Measurements from ENCODE around the gene MEF2B. TPM values are rescaled to one million over a fixed set of nuclear protein-coding genes. Genes with fewer than 3 reads are reported as not detected.

Gene MEF2B
- polyA plus RNA-seq, 2 donors = 0.31 to 0.63 TPM

- no peaks in the 10 kb centered on the region for H3K27me3 ChIP-seq (ENCODE audit: control insufficient read depth in 1 of 2, insufficient read depth in 2 of 2, low read length in 2 of 2)
- peaks cover 6 to 18% of the 10 kb centered on the region in 2 donors for H3K36me3 ChIP-seq (ENCODE audit: control insufficient read depth in 2 of 2, insufficient read depth in 2 of 2, low read length in 1 of 2)
- H3K4me1 ChIP-seq (ENCODE audit: control insufficient read depth in 2 of 2, insufficient read depth in 2 of 2, low read length in 1 of 2) = peaks cover 2 to 10% of the 10 kb centered on the region in 2 donors
- 68 to 77% methylated on average over 5 of the region's 5 CpGs for WGBS, 2 donors
- peak overlapping the region; percentile 45 to 59 for H3K27ac ChIP-seq (ENCODE audit: low read depth in 2 of 2, low read length in 1 of 2)
- H3K4me3 ChIP-seq (ENCODE audit: low read depth in 1 of 2, low read length in 2 of 2) = no peak overlapping the region
- no peaks in the 10 kb centered on the region for H3K9me3 ChIP-seq (ENCODE audit: control insufficient read depth in 2 of 2, insufficient read depth in 1 of 2, low read depth in 1 of 2, low read length in 1 of 2)
Observed at GRCh38 chr19:19193926-19194325, 23.9 kb upstream of the MEF2B start.

GRCh38 chr19:19192910-19193423, 22.9 kb upstream of the MEF2B start:
- Histone ChIP-seq H3K4me1 (ENCODE audit: control insufficient read depth in 2 of 2, insufficient read depth in 2 of 2, low read length in 1 of 2) (peaks cover 2 to 10% of the 10 kb centered on the region in 2 donors), H3K27ac (ENCODE audit: low read depth in 2 of 2, low read length in 1 of 2) (peak overlapping the region; percentile 36 to 100), H3K4me3 (ENCODE audit: low read depth in 1 of 2, low read length in 2 of 2) (peak overlapping the region; percentile 51 to 96), H3K36me3 (ENCODE audit: control insufficient read depth in 2 of 2, insufficient read depth in 2 of 2, low read length in 1 of 2) (peaks cover 6 to 10% of the 10 kb centered on the region in 2 donors), H3K9me3 (ENCODE audit: control insufficient read depth in 2 of 2, insufficient read depth in 1 of 2, low read depth in 1 of 2, low read length in 1 of 2) (no peaks in the 10 kb centered on the region), H3K27me3 (ENCODE audit: control insufficient read depth in 1 of 2, insufficient read depth in 2 of 2, low read length in 2 of 2) (no peaks in the 10 kb centered on the region)
- WGBS, 2 donors = 0 to 1% methylated on average over 22 of the region's 22 CpGs

DNA sequence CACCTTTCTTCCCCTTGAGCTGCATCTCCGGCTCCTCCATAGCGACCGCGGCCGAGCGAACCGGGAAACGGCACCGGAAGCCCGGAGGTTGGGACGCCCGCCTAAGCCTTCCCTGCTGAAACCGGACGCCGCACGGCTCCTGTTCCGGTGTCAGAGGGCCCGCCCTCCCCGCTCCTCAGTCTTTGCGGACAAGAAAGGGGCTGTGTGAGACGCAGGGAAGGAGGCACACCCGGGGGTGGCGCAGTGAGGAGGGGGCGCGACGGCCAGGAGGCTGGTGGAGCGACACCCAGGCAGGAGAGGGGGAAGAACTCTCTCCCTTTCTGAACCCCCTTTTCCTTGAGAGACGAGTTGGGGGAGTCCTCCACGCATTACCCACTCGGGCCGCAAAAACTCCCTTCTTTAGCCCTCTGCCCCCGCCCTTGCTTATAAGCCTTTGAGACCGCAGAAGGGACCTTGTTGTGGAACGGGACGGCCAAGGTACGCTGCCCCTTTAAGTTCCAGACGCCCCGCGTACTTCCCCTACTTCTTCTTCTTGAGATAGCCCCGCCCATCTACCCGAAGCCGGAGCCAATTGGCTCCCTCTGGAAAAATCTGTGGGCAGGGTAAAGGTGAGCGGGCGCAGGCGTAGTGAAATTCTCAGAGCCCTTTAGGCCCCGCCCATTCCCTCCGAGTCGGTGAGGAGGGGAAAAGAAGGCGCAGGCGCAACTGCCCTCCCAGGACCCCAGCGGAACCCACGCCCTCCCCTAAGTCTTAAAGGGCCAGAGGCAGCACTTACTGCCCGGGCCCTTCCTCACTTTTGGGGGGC, 22.2 kb upstream of the MEF2B start, which contains the start of the genes BORCS8 and RFXANK:
Gene BORCS8 (minus strand): TSS at position 75 of the 805 bp plus-strand sequence. CDS start 35 bp downstream, at position 40.
Gene RFXANK (plus strand): TSS at position 181 of the 805 bp plus-strand sequence. CDS start 1,689 bp downstream, outside the sequence.
- 0% methylated on average over 51 to 53 of the region's 53 CpGs for whole genome bisulfite sequencing, 2 donors
- Histone ChIP-seq H3K9me3 (ENCODE audit: control insufficient read depth in 2 of 2, insufficient read depth in 1 of 2, low read depth in 1 of 2, low read length in 1 of 2) (no peaks in the 10 kb centered on the region), H3K4me1 (ENCODE audit: control insufficient read depth in 2 of 2, insufficient read depth in 2 of 2, low read length in 1 of 2) (peaks cover 2 to 10% of the 10 kb centered on the region in 2 donors)

DNA sequence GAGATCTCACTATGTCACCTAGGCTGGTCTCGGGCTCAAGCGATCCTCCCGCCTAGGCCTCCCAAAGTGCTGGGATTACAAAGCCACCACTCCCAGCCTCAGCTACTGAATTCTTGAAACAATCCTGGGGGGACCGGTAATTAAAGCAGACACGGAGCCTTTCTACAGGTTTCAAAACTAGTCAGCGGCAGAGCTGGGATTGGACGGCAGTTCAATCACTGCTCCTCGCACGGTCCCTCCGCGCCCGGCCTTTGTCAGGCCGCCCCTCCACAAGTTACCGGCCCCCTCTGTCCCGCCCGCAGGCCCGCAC, 21.7 kb upstream of the MEF2B start:
- peaks cover 2 to 7% of the 10 kb centered on the region in 2 donors for H3K4me1 ChIP-seq (ENCODE audit: control insufficient read depth in 2 of 2, insufficient read depth in 2 of 2, low read length in 1 of 2)
- peak overlapping the region; percentile 99 to 100 for H3K27ac ChIP-seq (ENCODE audit: low read depth in 2 of 2, low read length in 1 of 2)
- peak overlapping the region; percentile 74 to 96 for H3K4me3 ChIP-seq (ENCODE audit: low read depth in 1 of 2, low read length in 2 of 2)
- peaks cover under 1 to 3% of the 10 kb centered on the region in 2 donors for H3K36me3 ChIP-seq (ENCODE audit: control insufficient read depth in 2 of 2, insufficient read depth in 2 of 2, low read length in 1 of 2)
- H3K27me3 ChIP-seq (ENCODE audit: control insufficient read depth in 1 of 2, insufficient read depth in 2 of 2, low read length in 2 of 2) = no peaks in the 10 kb centered on the region
- WGBS, 2 donors = 0 to 1% methylated on average over 17 of the region's 17 CpGs
- no peaks in the 10 kb centered on the region for H3K9me3 ChIP-seq (ENCODE audit: control insufficient read depth in 2 of 2, insufficient read depth in 1 of 2, low read depth in 1 of 2, low read length in 1 of 2)

More for the DNA sequence above, 22.2 kb upstream of the MEF2B start, which contains the start of the genes BORCS8 and RFXANK:
- H3K27me3 ChIP-seq (ENCODE audit: control insufficient read depth in 1 of 2, insufficient read depth in 2 of 2, low read length in 2 of 2) = no peaks in the 10 kb centered on the region
- H3K27ac ChIP-seq (ENCODE audit: low read depth in 2 of 2, low read length in 1 of 2) = peak within 1 kb of the TSS; percentile 99 to 100
- peaks cover 5 to 6% of the 10 kb centered on the region in 2 donors for H3K36me3 ChIP-seq (ENCODE audit: control insufficient read depth in 2 of 2, insufficient read depth in 2 of 2, low read length in 1 of 2)
- H3K4me3 ChIP-seq (ENCODE audit: low read depth in 1 of 2, low read length in 2 of 2) = peak within 1 kb of the TSS; percentile 74 to 96

DNA sequence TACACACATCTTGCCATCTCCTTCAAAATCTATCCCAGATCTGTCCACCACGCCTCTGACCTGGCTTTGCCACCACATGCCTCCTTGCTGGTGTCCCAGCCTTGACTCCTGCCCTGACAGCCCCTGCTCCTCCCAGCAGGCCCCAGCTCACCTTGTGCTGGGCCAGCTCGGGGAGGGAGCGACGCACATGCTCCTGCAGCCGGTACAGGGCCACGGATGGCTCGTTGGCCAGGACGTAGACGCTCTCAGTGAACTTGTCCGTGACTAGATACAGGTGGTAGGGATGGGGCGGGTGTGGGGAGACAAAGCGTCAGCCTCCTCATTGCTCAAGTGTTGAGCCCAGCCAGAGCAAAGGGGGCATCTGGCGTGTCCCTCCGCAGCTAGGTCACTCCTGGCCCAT, 16.7 kb upstream of the MEF2B start:
- Histone ChIP-seq H3K27ac (ENCODE audit: low read depth in 2 of 2, low read length in 1 of 2) (no peak overlapping the region), H3K27me3 (ENCODE audit: control insufficient read depth in 1 of 2, insufficient read depth in 2 of 2, low read length in 2 of 2) (no peaks in the 10 kb centered on the region), H3K9me3 (ENCODE audit: control insufficient read depth in 2 of 2, insufficient read depth in 1 of 2, low read depth in 1 of 2, low read length in 1 of 2) (no peaks in the 10 kb centered on the region), H3K4me3 (ENCODE audit: low read depth in 1 of 2, low read length in 2 of 2) (no peak overlapping the region), H3K4me1 (ENCODE audit: control insufficient read depth in 2 of 2, insufficient read depth in 2 of 2, low read length in 1 of 2) (peaks cover 0 to 3% of the 10 kb centered on the region in 2 donors), H3K36me3 (ENCODE audit: control insufficient read depth in 2 of 2, insufficient read depth in 2 of 2, low read length in 1 of 2) (peaks cover 2 to 12% of the 10 kb centered on the region in 2 donors)
- WGBS, 2 donors = 91 to 96% methylated on average over 14 of the region's 14 CpGs

DNA sequence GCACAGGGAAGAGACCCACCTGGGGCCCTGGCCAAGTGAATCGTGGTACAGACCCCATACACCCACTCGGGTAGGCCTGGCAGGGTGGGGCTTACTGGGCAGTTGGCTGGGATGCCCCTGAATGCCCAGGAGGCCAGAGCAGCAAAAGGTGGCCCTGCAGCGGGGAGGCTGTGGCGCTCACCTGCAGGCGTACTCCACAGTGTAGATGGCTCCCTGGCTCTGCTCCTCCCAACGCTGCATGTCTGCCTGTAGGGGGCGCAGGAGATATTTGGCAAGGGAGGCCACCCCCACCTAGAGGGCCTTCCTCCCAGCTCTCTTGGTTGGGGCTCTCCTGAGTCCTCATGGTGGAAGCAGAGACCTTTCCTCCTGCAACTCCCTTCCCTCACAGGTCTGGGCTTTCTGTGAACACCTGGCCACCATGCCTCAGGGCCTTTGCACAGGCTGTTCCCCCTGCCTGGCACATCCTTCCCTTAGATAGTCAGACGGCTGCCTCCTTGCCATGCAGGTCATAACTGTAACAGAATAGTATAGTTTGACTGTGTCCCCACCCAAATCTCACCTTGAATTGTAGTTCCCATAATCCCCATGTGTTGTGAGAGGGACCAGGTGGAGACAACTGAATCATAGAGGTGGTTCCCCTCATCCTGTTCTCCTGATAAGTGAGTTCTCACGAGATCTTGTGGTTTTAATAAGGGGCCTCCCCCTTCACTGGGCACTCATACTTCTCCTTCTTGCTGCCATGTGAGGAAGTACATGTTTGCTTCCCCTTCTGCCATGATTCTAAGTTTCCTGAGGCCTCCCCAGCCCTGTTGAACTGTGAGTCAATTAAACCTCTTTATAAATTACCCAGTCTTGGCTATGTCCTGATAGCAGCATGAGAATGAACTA, 16.0 kb upstream of the MEF2B start:
- Histone ChIP-seq H3K4me3 (ENCODE audit: low read depth in 1 of 2, low read length in 2 of 2) (no peak overlapping the region), H3K4me1 (ENCODE audit: control insufficient read depth in 2 of 2, insufficient read depth in 2 of 2, low read length in 1 of 2) (peaks cover 0 to 3% of the 10 kb centered on the region in 2 donors), H3K27me3 (ENCODE audit: control insufficient read depth in 1 of 2, insufficient read depth in 2 of 2, low read length in 2 of 2) (no peaks in the 10 kb centered on the region), H3K27ac (ENCODE audit: low read depth in 2 of 2, low read length in 1 of 2) (no peak overlapping the region), H3K9me3 (ENCODE audit: control insufficient read depth in 2 of 2, insufficient read depth in 1 of 2, low read depth in 1 of 2, low read length in 1 of 2) (no peaks in the 10 kb centered on the region), H3K36me3 (ENCODE audit: control insufficient read depth in 2 of 2, insufficient read depth in 2 of 2, low read length in 1 of 2) (peaks cover 9 to 12% of the 10 kb centered on the region in 2 donors)
- 59 to 65% methylated on average over 9 of the region's 9 CpGs for WGBS, 2 donors

GRCh38 chr19:19181488-19181998, 11.5 kb upstream of the MEF2B start:
- 92 to 95% methylated on average over 9 of the region's 9 CpGs for WGBS, 2 donors
- H3K27me3 ChIP-seq (ENCODE audit: control insufficient read depth in 1 of 2, insufficient read depth in 2 of 2, low read length in 2 of 2) = no peaks in the 10 kb centered on the region
- peaks cover 9 to 28% of the 10 kb centered on the region in 2 donors for H3K36me3 ChIP-seq (ENCODE audit: control insufficient read depth in 2 of 2, insufficient read depth in 2 of 2, low read length in 1 of 2)
- no peaks in the 10 kb centered on the region for H3K4me1 ChIP-seq (ENCODE audit: control insufficient read depth in 2 of 2, insufficient read depth in 2 of 2, low read length in 1 of 2)
- H3K4me3 ChIP-seq (ENCODE audit: low read depth in 1 of 2, low read length in 2 of 2) = no peak overlapping the region
- no peaks in the 10 kb centered on the region for H3K9me3 ChIP-seq (ENCODE audit: control insufficient read depth in 2 of 2, insufficient read depth in 1 of 2, low read depth in 1 of 2, low read length in 1 of 2)
- no peak overlapping the region for H3K27ac ChIP-seq (ENCODE audit: low read depth in 2 of 2, low read length in 1 of 2)

- Histone ChIP-seq H3K27me3 (ENCODE audit: control insufficient read depth in 1 of 2, insufficient read depth in 2 of 2, low read length in 2 of 2) (no peaks in the 10 kb centered on the region), H3K27ac (ENCODE audit: low read depth in 2 of 2, low read length in 1 of 2) (no peak overlapping the region), H3K4me3 (ENCODE audit: low read depth in 1 of 2, low read length in 2 of 2) (no peak overlapping the region), H3K36me3 (ENCODE audit: control insufficient read depth in 2 of 2, insufficient read depth in 2 of 2, low read length in 1 of 2) (peaks cover 9 to 34% of the 10 kb centered on the region in 2 donors), H3K4me1 (ENCODE audit: control insufficient read depth in 2 of 2, insufficient read depth in 2 of 2, low read length in 1 of 2) (no peaks in the 10 kb centered on the region), H3K9me3 (ENCODE audit: control insufficient read depth in 2 of 2, insufficient read depth in 1 of 2, low read depth in 1 of 2, low read length in 1 of 2) (no peaks in the 10 kb centered on the region)
- WGBS, 2 donors = 89% methylated on average over 17 of the region's 17 CpGs
Observed at GRCh38 chr19:19179548-19180441, 9.7 kb upstream of the MEF2B start.
